ENCODE results near the gene FAM50B. TPM values are rescaled to one million over a fixed set of nuclear protein-coding genes. Genes with fewer than 3 reads are reported as not detected.

FAM50B gene
- total RNA-seq, 1 donor from 2014 or later, result 8.1 TPM

DNA sequence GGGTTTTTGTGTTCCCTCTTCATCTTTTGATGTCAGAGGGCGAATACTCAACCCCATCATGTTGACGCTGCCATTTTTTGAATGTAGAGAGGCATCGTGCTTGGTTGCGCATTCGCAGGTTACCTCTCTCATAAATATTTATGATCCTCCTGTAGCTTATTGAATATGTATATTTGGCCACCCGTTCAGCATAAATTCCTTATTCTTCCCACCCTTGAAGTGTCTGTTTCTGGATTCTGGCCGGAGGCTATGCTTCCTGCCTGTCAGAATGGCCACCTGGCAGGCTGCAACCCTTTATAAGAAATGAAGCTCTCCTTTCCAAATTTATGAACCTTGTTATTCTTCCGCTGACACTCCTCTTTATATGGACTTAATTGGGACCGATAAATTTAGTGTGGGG lies 40.9 kb downstream of the FAM50B start:
- DNase-seq (ENCODE audit: low spot score in 2 of 2), result peak in 1 of 2 donors; percentile 33
- no peak overlapping the region for H3K27ac ChIP-seq
- H3K27me3 ChIP-seq, result no peaks in the 10 kb centered on the region
- peaks cover 0 to 21% of the 10 kb centered on the region in 2 donors for H3K4me1 ChIP-seq
- H3K36me3 ChIP-seq, result no peaks in the 10 kb centered on the region
- no peak overlapping the region for H3K4me3 ChIP-seq
- intact Hi-C loops (cut with DNase I), result loop anchor here (5.0 kb wide), 1 partner anchor 42 kb away; no protein-coding TSS in a partner anchor
- TF ChIP-seq, protein P1, sequence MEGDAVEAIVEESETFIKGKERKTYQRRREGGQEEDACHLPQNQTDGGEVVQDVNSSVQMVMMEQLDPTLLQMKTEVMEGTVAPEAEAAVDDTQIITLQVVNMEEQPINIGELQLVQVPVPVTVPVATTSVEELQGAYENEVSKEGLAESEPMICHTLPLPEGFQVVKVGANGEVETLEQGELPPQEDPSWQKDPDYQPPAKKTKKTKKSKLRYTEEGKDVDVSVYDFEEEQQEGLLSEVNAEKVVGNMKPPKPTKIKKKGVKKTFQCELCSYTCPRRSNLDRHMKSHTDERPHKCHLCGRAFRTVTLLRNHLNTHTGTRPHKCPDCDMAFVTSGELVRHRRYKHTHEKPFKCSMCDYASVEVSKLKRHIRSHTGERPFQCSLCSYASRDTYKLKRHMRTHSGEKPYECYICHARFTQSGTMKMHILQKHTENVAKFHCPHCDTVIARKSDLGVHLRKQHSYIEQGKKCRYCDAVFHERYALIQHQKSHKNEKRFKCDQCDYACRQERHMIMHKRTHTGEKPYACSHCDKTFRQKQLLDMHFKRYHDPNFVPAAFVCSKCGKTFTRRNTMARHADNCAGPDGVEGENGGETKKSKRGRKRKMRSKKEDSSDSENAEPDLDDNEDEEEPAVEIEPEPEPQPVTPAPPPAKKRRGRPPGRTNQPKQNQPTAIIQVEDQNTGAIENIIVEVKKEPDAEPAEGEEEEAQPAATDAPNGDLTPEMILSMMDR (IDR thresholded peaks at IDR 0.05), result no peak
- no peaks in the 10 kb centered on the region for H3K9me3 ChIP-seq

DNA sequence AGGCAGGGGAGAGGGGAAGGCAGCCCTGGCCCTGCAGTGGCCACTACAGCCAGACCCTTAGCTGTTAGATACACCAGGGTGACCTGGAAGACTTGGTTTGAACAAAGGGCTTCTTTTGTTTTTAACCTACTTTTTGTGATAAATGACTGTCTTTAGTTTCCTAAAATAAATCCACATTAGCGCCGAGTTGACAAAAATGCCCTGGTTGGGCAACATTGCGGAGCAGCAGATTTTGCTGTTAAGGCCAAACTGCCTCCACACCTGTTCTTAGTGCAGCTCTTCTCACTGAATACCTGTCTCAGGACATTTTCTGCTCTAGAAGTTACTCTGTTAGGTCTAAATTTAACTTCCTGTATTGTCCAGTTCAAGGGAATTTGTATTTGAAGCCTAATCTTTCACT lies 42.7 kb downstream of the FAM50B start:
- H3K27ac ChIP-seq, result peak overlapping the region; percentile 43 to 62
- H3K9me3 ChIP-seq, result no peaks in the 10 kb centered on the region
- H3K27me3 ChIP-seq, result no peaks in the 10 kb centered on the region
- TF ChIP-seq, protein P1 (IDR thresholded peaks at IDR 0.05), result no peak
- no peaks in the 10 kb centered on the region for H3K36me3 ChIP-seq
- intact Hi-C loops (cut with DNase I), result loop anchor here (5.0 kb wide), 1 partner anchor 40 kb away; no protein-coding TSS in a partner anchor
- no peak overlapping the region for H3K4me3 ChIP-seq
- peaks cover 0 to 20% of the 10 kb centered on the region in 2 donors for H3K4me1 ChIP-seq
- DNase-seq (ENCODE audit: low spot score in 2 of 2), result no peak

DNA sequence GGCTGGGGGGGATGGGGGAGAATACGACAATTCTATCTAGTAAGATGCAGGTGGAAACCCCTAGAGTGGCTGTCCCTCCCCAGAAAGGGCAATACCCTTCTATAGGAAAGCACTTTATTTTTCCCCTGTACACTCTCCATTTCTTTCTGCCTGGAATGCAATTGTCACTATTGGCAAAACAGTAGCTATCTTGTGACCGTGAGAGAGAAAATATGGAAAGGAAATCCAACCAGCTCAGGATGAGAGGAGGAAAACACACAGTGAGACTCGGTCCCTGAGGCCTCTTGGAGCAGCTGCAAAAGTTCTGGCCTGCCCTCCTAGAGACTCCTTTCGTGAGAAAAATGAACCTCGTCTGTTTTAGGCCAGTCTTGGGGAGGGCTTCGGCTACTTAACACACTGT lies 43.4 kb downstream of the FAM50B start:
- no peaks in the 10 kb centered on the region for H3K9me3 ChIP-seq
- TF ChIP-seq, protein P1 (IDR thresholded peaks at IDR 0.05), result no peak
- no peaks in the 10 kb centered on the region for H3K27me3 ChIP-seq
- H3K36me3 ChIP-seq, result no peaks in the 10 kb centered on the region
- no peak overlapping the region for H3K4me3 ChIP-seq
- intact Hi-C loops (cut with DNase I), result loop anchor here (5.0 kb wide), 1 partner anchor 40 kb away; no protein-coding TSS in a partner anchor
- peak overlapping the region in 1 of 2 donors; percentile 62 for H3K27ac ChIP-seq
- DNase-seq (ENCODE audit: low spot score in 2 of 2), result no peak
- peaks cover 0 to 14% of the 10 kb centered on the region in 2 donors for H3K4me1 ChIP-seq

DNA sequence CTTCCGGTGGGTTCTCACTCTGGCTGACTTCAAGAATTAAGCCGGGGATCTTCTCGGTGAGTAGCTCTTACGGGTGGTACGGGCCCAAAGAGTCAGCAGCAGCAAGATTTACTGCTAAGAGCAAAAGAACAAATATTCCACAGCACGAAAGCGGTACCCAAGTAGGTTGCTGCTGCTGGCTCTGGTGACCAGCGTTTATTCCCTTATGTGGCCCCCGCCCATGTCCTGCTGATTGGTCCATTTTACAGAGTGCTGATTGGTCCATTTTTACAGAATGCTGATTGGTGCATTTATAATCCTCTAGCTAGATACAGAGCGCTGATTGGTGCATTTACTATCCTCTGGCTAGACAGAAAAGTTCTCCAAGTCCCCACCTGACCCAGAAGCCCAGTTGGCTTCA lies 44.3 kb downstream of the FAM50B start:
- TF ChIP-seq, protein P1 (IDR thresholded peaks at IDR 0.05), result no peak
- H3K36me3 ChIP-seq, result no peaks in the 10 kb centered on the region
- H3K27ac ChIP-seq, result no peak overlapping the region
- no peak overlapping the region for H3K4me3 ChIP-seq
- no peaks in the 10 kb centered on the region for H3K9me3 ChIP-seq
- DNase-seq (ENCODE audit: low spot score in 2 of 2), result no peak
- H3K27me3 ChIP-seq, result no peaks in the 10 kb centered on the region
- intact Hi-C loops (cut with DNase I), result loop anchor here (5.0 kb wide), 1 partner anchor 39 kb away; no protein-coding TSS in a partner anchor
- H3K4me1 ChIP-seq, result peaks cover 0 to 14% of the 10 kb centered on the region in 2 donors

DNA sequence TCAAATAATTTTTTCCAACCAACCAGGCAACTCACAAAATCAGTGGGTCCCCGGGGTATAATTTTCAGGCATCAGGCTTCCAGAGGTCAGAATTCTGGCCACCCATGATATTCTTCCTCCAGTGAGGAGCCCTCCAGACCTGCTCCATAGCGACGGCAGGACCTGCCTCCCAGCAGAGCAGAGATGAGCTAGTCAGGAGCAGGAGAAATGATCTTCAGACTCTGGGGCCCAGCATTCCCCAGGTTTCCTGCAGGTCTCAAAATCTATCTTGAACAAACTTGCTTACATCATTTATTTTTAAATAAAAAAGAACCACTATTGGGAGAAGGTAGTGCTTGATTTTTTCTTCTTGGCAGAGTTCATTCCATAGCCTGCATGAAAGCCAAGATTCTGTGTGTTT lies 44.7 kb downstream of the FAM50B start:
- no peaks in the 10 kb centered on the region for H3K27me3 ChIP-seq
- H3K36me3 ChIP-seq, result no peaks in the 10 kb centered on the region
- TF ChIP-seq, protein P1 (IDR thresholded peaks at IDR 0.05), result no peak
- H3K27ac ChIP-seq, result no peak overlapping the region
- intact Hi-C loops (cut with DNase I), result loop anchor here (5.0 kb wide), 1 partner anchor 38 kb away; no protein-coding TSS in a partner anchor
- peaks cover 0 to 14% of the 10 kb centered on the region in 2 donors for H3K4me1 ChIP-seq
- H3K4me3 ChIP-seq, result no peak overlapping the region
- no peaks in the 10 kb centered on the region for H3K9me3 ChIP-seq
- no peak for DNase-seq (ENCODE audit: low spot score in 2 of 2)
